Tibial nerve (tissue), 3 donors: ENCODE measurements around the gene BBC3.

Experiments used
- POLR2A ChIP-seq, 2 donors: fragments of 450-650 bp; IDR thresholded peaks; one replicate each; pipeline ENCODE4 v1.6.1; 2017; ENCODE audit warnings: antibody characterized with exemption in 2 of 2, mild to moderate bottlenecking in 2 of 2, moderate library complexity in 2 of 2
- TF ChIP-seq, protein P1 (sequence below), 5 experiments: fragments of 200-600 bp in 3 of 5; fragments of 450-650 bp in 2 of 5; sonication (generic) in 3 of 5; IDR thresholded peaks; one replicate each; pipeline ENCODE4 v1.5.1; 2016 to 2019; ENCODE audit warnings: antibody characterized with exemption in 5 of 5, mild to moderate bottlenecking in 3 of 5, moderate library complexity in 2 of 5

DNA sequence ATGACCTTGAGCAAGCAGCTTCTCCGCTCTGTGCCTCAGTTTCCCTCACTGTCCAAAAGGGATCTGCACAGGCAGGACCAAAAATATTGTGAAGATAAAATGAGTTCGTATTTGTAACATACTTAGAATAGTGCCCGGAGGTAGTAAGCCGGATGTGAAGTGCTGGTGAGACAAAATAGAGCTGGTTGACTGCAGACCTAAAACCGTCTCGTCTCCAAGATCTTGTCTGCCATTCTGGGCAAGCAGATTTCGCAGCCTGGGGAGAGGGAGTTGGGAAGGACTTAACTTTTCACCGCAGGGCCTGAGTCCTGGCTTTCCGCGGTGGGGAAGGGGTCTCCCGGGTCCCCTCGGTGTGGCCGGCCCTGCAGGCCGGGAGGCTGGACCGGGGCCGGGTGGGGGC lies 8.2 kb upstream of the BBC3 start:
- TF ChIP-seq, protein P1, sequence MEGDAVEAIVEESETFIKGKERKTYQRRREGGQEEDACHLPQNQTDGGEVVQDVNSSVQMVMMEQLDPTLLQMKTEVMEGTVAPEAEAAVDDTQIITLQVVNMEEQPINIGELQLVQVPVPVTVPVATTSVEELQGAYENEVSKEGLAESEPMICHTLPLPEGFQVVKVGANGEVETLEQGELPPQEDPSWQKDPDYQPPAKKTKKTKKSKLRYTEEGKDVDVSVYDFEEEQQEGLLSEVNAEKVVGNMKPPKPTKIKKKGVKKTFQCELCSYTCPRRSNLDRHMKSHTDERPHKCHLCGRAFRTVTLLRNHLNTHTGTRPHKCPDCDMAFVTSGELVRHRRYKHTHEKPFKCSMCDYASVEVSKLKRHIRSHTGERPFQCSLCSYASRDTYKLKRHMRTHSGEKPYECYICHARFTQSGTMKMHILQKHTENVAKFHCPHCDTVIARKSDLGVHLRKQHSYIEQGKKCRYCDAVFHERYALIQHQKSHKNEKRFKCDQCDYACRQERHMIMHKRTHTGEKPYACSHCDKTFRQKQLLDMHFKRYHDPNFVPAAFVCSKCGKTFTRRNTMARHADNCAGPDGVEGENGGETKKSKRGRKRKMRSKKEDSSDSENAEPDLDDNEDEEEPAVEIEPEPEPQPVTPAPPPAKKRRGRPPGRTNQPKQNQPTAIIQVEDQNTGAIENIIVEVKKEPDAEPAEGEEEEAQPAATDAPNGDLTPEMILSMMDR (IDR thresholded peaks at IDR 0.05), result no peak
- TF ChIP-seq POLR2A (IDR thresholded peaks at IDR 0.05), result no peak
